Activated CD4-positive, alpha-beta memory T cell treated with anti-CD3 and anti-CD28 coated beads for 36 hours (primary cell): ENCODE results near the gene UNC119B. TPM values are rescaled to one million over a fixed set of nuclear protein-coding genes. Genes with fewer than 3 reads are reported as not detected.

Experiments used
- CTCF ChIA-PET: fragments of 350-600 bp; sonication (Branson Sonifier 250); formaldehyde crosslinking; loops from one replicate; lab custom pipeline; 2021; ENCODE audit warnings: antibody characterized with exemption, inconsistent platforms; lab: Charles Lee
- POLR2A ChIA-PET: fragments of 350-600 bp; sonication (Branson Sonifier 250); formaldehyde crosslinking; loops from one replicate; lab custom pipeline; 2021; ENCODE audit warnings: antibody characterized with exemption; lab: Charles Lee
- DNase-seq: peaks from one replicate; pipeline ENCODE4 v3.0.0-alpha.2; 2020
- H3K27ac Mint-ChIP-seq: one replicate; pipeline ENCODE4 v1.8.0; 2021; ENCODE audit warnings: mixed read lengths
- H3K27me3 Mint-ChIP-seq: one replicate; pipeline ENCODE4 v1.8.0; 2021; ENCODE audit warnings: mixed read lengths
- H3K36me3 Mint-ChIP-seq: one replicate; pipeline ENCODE4 v1.8.0; 2021; ENCODE audit warnings: mixed read lengths
- H3K4me1 Mint-ChIP-seq: one replicate; pipeline ENCODE4 v1.8.0; 2021; ENCODE audit warnings: low read depth, mixed read lengths
- H3K4me3 Mint-ChIP-seq: one replicate; pipeline ENCODE4 v1.8.0; 2021; ENCODE audit warnings: mild to moderate bottlenecking, mixed read lengths
- H3K9me3 Mint-ChIP-seq: one replicate; pipeline ENCODE4 v1.8.0; 2021; ENCODE audit warnings: mixed read lengths
- intact Hi-C: fragments of 100-400 bp; cut with micrococcal nuclease; formaldehyde crosslinking; loops from one replicate; pipeline ENCODE4 v1.15.1; 2023
- total RNA-seq, 2 experiments: library from RNA; stranded (reverse); gene quantifications; one replicate each; pipeline ENCODE4 v1.2.3, GENCODE V29; 2021

UNC119B gene
- total RNA-seq, 2 experiments from 2014 or later: 28.2 to 31.3 TPM

GRCh38 chr12:120689397-120690082 is 20.7 kb upstream of the UNC119B start:
- intact Hi-C loops: loop anchor here (5.0 to 10.0 kb wide), 6 partner anchors 38 to 525 kb away; partner anchors contain the start of genes ACADS, P2RX4, RNU4-1 and RNU4-2
- H3K4me1 Mint-ChIP-seq: peaks cover 58% of the 10 kb centered on the region
- no peaks in the 10 kb centered on the region for H3K27me3 Mint-ChIP-seq
- no peak for DNase-seq
- H3K9me3 Mint-ChIP-seq: no peaks in the 10 kb centered on the region
- H3K36me3 Mint-ChIP-seq: peaks cover 11% of the 10 kb centered on the region
- ChIA-PET CTCF (interaction anchor here (2.2 to 7.1 kb wide), 3 partner anchors 42 to 282 kb away, joined by 6 to 44 read pairs (median 11); no protein-coding TSS in a partner anchor), POLR2A (no interaction called here)
- H3K27ac Mint-ChIP-seq: no peak overlapping the region
- peak overlapping the region; percentile 90 for H3K4me3 Mint-ChIP-seq

- Mint-ChIP-seq H3K4me3 (no peak overlapping the region), H3K36me3 (peaks cover 16% of the 10 kb centered on the region), H3K4me1 (peaks cover 53% of the 10 kb centered on the region), H3K27ac (no peak overlapping the region), H3K27me3 (no peaks in the 10 kb centered on the region), H3K9me3 (no peaks in the 10 kb centered on the region)
- no peak for DNase-seq
- ChIA-PET POLR2A (no interaction called here), CTCF (interaction anchor here (2.2 to 7.1 kb wide), 2 partner anchors 42 to 282 kb away, joined by 6 to 44 read pairs; no protein-coding TSS in a partner anchor)
- intact Hi-C loops: no loop called here
Measured at GRCh38 chr12:120690083-120690450, 20.2 kb upstream of the UNC119B start.

GRCh38 chr12:120690978-120691377 is 19.3 kb upstream of the UNC119B start:
- Mint-ChIP-seq H3K4me3 (no peak overlapping the region), H3K27me3 (no peaks in the 10 kb centered on the region), H3K27ac (no peak overlapping the region), H3K4me1 (peaks cover 49% of the 10 kb centered on the region), H3K36me3 (peaks cover 18% of the 10 kb centered on the region), H3K9me3 (no peaks in the 10 kb centered on the region)
- intact Hi-C loops: no loop called here
- DNase-seq: no peak
- ChIA-PET POLR2A (interaction anchor here (0.6 kb wide), 1 partner anchor 545 kb away, joined by 5 read pairs; no protein-coding TSS in a partner anchor), CTCF (interaction anchor here (2.2 to 7.1 kb wide), 2 partner anchors 43 to 281 kb away, joined by 6 to 44 read pairs; no protein-coding TSS in a partner anchor)

DNA sequence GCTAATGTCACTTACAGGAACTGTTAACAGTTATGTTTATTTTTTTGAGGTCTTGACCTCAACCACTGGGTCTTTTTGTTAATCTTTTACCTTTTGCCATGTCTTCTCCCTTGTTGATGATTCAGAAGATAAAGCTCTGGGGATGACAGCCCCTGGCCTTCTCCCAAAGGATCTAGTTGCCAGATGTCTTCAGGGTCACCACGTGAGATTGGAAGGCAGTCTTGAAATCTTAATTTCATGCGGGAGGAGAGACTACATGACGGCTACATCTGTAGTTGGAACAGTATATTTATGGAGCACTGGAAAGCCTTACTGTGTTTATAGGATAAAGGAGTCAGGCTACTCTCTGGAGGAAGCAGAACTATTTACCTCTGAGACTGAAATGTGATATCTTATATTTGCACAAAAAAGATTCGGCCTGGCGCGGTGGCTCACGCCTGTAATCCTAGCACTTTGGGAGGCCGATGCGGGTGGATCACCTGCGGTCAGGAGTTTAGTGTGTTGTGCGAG is 17.7 kb upstream of the UNC119B start:
- H3K27ac Mint-ChIP-seq: no peak overlapping the region
- ChIA-PET CTCF (interaction anchor here (7.1 kb wide), 1 partner anchor 45 kb away, joined by 44 read pairs; no protein-coding TSS in a partner anchor), POLR2A (no interaction called here)
- no peak overlapping the region for H3K4me3 Mint-ChIP-seq
- H3K4me1 Mint-ChIP-seq: peaks cover 49% of the 10 kb centered on the region
- no peaks in the 10 kb centered on the region for H3K9me3 Mint-ChIP-seq
- peaks cover 29% of the 10 kb centered on the region for H3K36me3 Mint-ChIP-seq
- H3K27me3 Mint-ChIP-seq: no peaks in the 10 kb centered on the region
- DNase-seq: no peak
- intact Hi-C loops: no loop called here

DNA sequence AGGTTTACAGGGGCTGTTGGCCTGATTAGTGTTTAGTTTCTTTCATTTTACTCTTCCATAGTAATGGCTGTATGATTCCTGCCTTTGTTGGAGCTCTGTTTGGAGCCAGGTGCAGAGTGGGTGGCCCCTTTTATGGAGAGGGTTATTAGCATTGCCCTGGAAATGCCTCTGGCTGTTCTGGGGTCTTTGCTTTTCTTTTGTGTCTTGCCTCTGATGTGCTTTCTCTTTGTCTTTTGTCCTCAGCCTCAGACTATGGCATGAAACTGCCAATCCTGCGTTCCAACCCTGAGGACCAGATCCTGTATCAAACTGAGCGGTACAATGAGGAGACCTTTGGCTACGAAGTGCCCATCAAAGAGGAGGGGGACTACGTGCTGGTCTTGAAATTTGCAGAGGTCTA is 16.4 kb upstream of the UNC119B start:
- POLR2A ChIA-PET: no interaction called here
- Mint-ChIP-seq H3K4me1 (peaks cover 36% of the 10 kb centered on the region), H3K4me3 (no peak overlapping the region), H3K27me3 (no peaks in the 10 kb centered on the region), H3K9me3 (no peaks in the 10 kb centered on the region), H3K27ac (no peak overlapping the region), H3K36me3 (peaks cover 31% of the 10 kb centered on the region)
- intact Hi-C loops: no loop called here
- CTCF ChIA-PET: no interaction called here
- no peak for DNase-seq

GRCh38 chr12:120696626-120697025 is 13.6 kb upstream of the UNC119B start:
- H3K4me3 Mint-ChIP-seq: no peak overlapping the region
- intact Hi-C loops: no loop called here
- no peak overlapping the region for H3K27ac Mint-ChIP-seq
- H3K9me3 Mint-ChIP-seq: no peaks in the 10 kb centered on the region
- no peak for DNase-seq
- ChIA-PET CTCF (interaction anchor here (4.7 kb wide), 1 partner anchor 47 kb away, joined by 25 read pairs; no protein-coding TSS in a partner anchor), POLR2A (no interaction called here)
- H3K4me1 Mint-ChIP-seq: peaks cover 10% of the 10 kb centered on the region
- H3K27me3 Mint-ChIP-seq: no peaks in the 10 kb centered on the region
- H3K36me3 Mint-ChIP-seq: peaks cover 46% of the 10 kb centered on the region

GRCh38 chr12:120697344-120697743 is 12.9 kb upstream of the UNC119B start:
- DNase-seq: no peak
- H3K4me1 Mint-ChIP-seq: peaks cover 6% of the 10 kb centered on the region
- no peaks in the 10 kb centered on the region for H3K9me3 Mint-ChIP-seq
- no peak overlapping the region for H3K4me3 Mint-ChIP-seq
- no peak overlapping the region for H3K27ac Mint-ChIP-seq
- POLR2A ChIA-PET: interaction anchor here (0.6 kb wide), 1 partner anchor 117 kb away, joined by 4 read pairs; no protein-coding TSS in a partner anchor
- CTCF ChIA-PET: interaction anchor here (1.5 to 4.7 kb wide), 2 partner anchors 14 to 48 kb away, joined by 4 to 25 read pairs; no protein-coding TSS in a partner anchor
- intact Hi-C loops: no loop called here
- no peaks in the 10 kb centered on the region for H3K27me3 Mint-ChIP-seq
- peaks cover 46% of the 10 kb centered on the region for H3K36me3 Mint-ChIP-seq

GRCh38 chr12:120698665-120699064 is 11.6 kb upstream of the UNC119B start:
- no peaks in the 10 kb centered on the region for H3K4me1 Mint-ChIP-seq
- H3K4me3 Mint-ChIP-seq: no peak overlapping the region
- DNase-seq: no peak
- no peak overlapping the region for H3K27ac Mint-ChIP-seq
- peaks cover 44% of the 10 kb centered on the region for H3K36me3 Mint-ChIP-seq
- no peaks in the 10 kb centered on the region for H3K9me3 Mint-ChIP-seq
- ChIA-PET CTCF (interaction anchor here (1.5 to 4.7 kb wide), 2 partner anchors 13 to 49 kb away, joined by 4 to 25 read pairs; no protein-coding TSS in a partner anchor), POLR2A (interaction anchor here (0.5 to 2.0 kb wide), 3 partner anchors 10 to 64 kb away, joined by 3 to 5 read pairs (median 5); partner anchors contain the start of gene UNC119B)
- intact Hi-C loops: no loop called here
- H3K27me3 Mint-ChIP-seq: no peaks in the 10 kb centered on the region

GRCh38 chr12:120699553-120699952 is 10.7 kb upstream of the UNC119B start:
- Mint-ChIP-seq H3K9me3 (no peaks in the 10 kb centered on the region), H3K4me3 (no peak overlapping the region), H3K27ac (no peak overlapping the region), H3K27me3 (no peaks in the 10 kb centered on the region), H3K36me3 (peaks cover 38% of the 10 kb centered on the region), H3K4me1 (no peaks in the 10 kb centered on the region)
- intact Hi-C loops: no loop called here
- CTCF ChIA-PET: interaction anchor here (4.7 kb wide), 1 partner anchor 50 kb away, joined by 25 read pairs; no protein-coding TSS in a partner anchor
- DNase-seq: no peak
- POLR2A ChIA-PET: interaction anchor here (2.0 kb wide), 1 partner anchor 9 kb away, joined by 5 read pairs; no protein-coding TSS in a partner anchor

DNA sequence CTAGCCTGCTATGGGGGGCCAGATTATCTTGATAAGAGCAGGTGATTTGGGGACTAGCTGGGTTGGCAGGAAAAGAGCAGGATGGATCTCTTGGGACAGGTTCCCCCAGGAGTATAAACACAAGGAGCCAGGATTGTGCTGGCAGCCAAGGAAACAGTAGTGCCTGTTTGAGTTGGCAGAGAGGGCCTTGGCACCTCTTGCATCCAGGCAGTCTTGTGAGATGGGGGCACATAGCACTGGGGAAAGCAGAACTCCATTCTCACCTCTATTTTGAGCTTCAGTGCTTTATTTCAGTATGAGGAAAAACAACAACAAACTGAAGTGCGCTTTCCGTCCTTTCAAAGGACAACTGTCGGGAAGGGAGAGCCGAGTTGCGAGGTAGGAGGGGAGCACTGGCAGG is 9.4 kb upstream of the UNC119B start:
- peaks cover 30% of the 10 kb centered on the region for H3K36me3 Mint-ChIP-seq
- no peaks in the 10 kb centered on the region for H3K4me1 Mint-ChIP-seq
- no peaks in the 10 kb centered on the region for H3K9me3 Mint-ChIP-seq
- ChIA-PET POLR2A (interaction anchor here (0.5 kb wide), 1 partner anchor 40 kb away, joined by 3 read pairs; no protein-coding TSS in a partner anchor), CTCF (interaction anchor here (4.7 kb wide), 1 partner anchor 52 kb away, joined by 25 read pairs; no protein-coding TSS in a partner anchor)
- H3K4me3 Mint-ChIP-seq: no peak overlapping the region
- no peaks in the 10 kb centered on the region for H3K27me3 Mint-ChIP-seq
- no peak overlapping the region for H3K27ac Mint-ChIP-seq
- intact Hi-C loops: no loop called here
- no peak for DNase-seq

DNA sequence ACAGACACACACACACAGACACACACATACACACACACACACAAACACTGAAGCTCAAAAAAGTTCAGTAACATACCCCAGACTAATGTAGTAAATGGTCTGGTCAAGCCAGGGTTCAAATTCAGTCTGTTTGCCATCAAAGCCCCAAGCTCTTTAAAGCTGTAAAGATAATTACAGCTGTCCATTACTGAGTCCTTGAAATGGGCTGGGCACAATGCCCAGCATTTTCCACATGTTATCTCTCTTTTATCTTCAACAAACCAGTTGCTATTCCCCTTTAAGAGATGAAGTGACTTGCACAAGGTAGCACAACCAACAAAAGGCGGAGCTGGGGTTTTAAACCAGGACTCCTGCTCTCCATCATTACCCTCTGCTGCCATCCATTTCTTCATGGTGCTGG is 7.6 kb upstream of the UNC119B start:
- Mint-ChIP-seq H3K36me3 (peaks cover 17% of the 10 kb centered on the region), H3K4me1 (no peaks in the 10 kb centered on the region), H3K9me3 (no peaks in the 10 kb centered on the region), H3K4me3 (no peak overlapping the region), H3K27ac (no peak overlapping the region), H3K27me3 (no peaks in the 10 kb centered on the region)
- intact Hi-C loops: no loop called here
- DNase-seq: no peak
- CTCF ChIA-PET: interaction anchor here (0.9 to 1.4 kb wide), 2 partner anchors 54 to 121 kb away, joined by 3 to 6 read pairs; partner anchors contain the start of gene POP5
- POLR2A ChIA-PET: no interaction called here
